Glutamatergic neuron (in vitro differentiated cells): Measurements from ENCODE around the gene CTTNBP2. TPM values are rescaled to one million over a fixed set of nuclear protein-coding genes. Genes with fewer than 3 reads are reported as not detected.

ENCODE experiments used
- DNase-seq: peaks from one replicate; pipeline ENCODE4 v3.0.0; 2022
- H3K27ac Mint-ChIP-seq: one replicate; pipeline ENCODE4 v1.8.0; 2020; ENCODE audit warnings: mild to moderate bottlenecking, mixed read lengths, inconsistent platforms; ENCODE audit not compliant: unreplicated experiment
- H3K27me3 Mint-ChIP-seq: one replicate; pipeline ENCODE4 v1.8.0; 2020; ENCODE audit warnings: mild to moderate bottlenecking, moderate library complexity, mixed read lengths, inconsistent platforms; ENCODE audit not compliant: unreplicated experiment
- H3K36me3 Mint-ChIP-seq: one replicate; pipeline ENCODE4 v1.8.0; 2020; ENCODE audit warnings: mild to moderate bottlenecking, mixed read lengths, inconsistent platforms; ENCODE audit not compliant: unreplicated experiment
- H3K4me1 Mint-ChIP-seq: one replicate; pipeline ENCODE4 v1.8.0; 2020; ENCODE audit warnings: mild to moderate bottlenecking, low read depth, mixed read lengths, inconsistent platforms; ENCODE audit not compliant: unreplicated experiment
- H3K4me3 Mint-ChIP-seq: one replicate; pipeline ENCODE4 v1.8.0; 2020; ENCODE audit warnings: mild to moderate bottlenecking, mixed read lengths, inconsistent platforms; ENCODE audit not compliant: unreplicated experiment
- H3K9me3 Mint-ChIP-seq: one replicate; pipeline ENCODE4 v1.8.0; 2020; ENCODE audit warnings: mild to moderate bottlenecking, moderate library complexity, mixed read lengths, inconsistent platforms; ENCODE audit not compliant: unreplicated experiment
- CTCF ChIP-seq: fragments of 200-600 bp; sonication (generic); IDR thresholded peaks from one replicate; pipeline ENCODE4 v1.5.0; 2021; ENCODE audit not compliant: partially characterized antibody, unreplicated experiment
- total RNA-seq: library from RNA; stranded (reverse); fragmentation: NEBNext Ultra II Directional; extraction: Animal tissue kit (Norgen Biotek cat#: 25700); gene quantifications from one replicate; pipeline ENCODE4 v1.2.1, GENCODE V29; 2021; ENCODE audit not compliant: unreplicated experiment

Gene CTTNBP2
- total RNA-seq, 1 donor from 2014 or later, result 22.2 TPM

GRCh38 chr7:117793976-117794375 is 79.3 kb downstream of the CTTNBP2 start:
- H3K27me3 Mint-ChIP-seq, result peaks cover 1% of the 10 kb centered on the region
- H3K27ac Mint-ChIP-seq, result no peak overlapping the region
- H3K36me3 Mint-ChIP-seq, result no peaks in the 10 kb centered on the region
- TF ChIP-seq CTCF, result no peak
- no peak overlapping the region for H3K4me3 Mint-ChIP-seq
- DNase-seq, result no peak
- H3K9me3 Mint-ChIP-seq, result peaks cover 3% of the 10 kb centered on the region
- H3K4me1 Mint-ChIP-seq, result peaks cover 26% of the 10 kb centered on the region

- H3K27ac Mint-ChIP-seq, result peak overlapping the region; percentile 59
- H3K9me3 Mint-ChIP-seq, result peaks cover 3% of the 10 kb centered on the region
- no peak for TF ChIP-seq CTCF
- no peak overlapping the region for H3K4me3 Mint-ChIP-seq
- H3K36me3 Mint-ChIP-seq, result no peaks in the 10 kb centered on the region
- H3K4me1 Mint-ChIP-seq, result peaks cover 25% of the 10 kb centered on the region
- no peak for DNase-seq
- H3K27me3 Mint-ChIP-seq, result peaks cover 1% of the 10 kb centered on the region
Measured at GRCh38 chr7:117793521-117793920, 79.7 kb downstream of the CTTNBP2 start.

GRCh38 chr7:117791877-117792780 is 81.1 kb downstream of the CTTNBP2 start:
- DNase-seq, result no peak
- Mint-ChIP-seq H3K36me3 (no peaks in the 10 kb centered on the region), H3K9me3 (peaks cover 3% of the 10 kb centered on the region), H3K4me3 (no peak overlapping the region), H3K27me3 (peaks cover 1% of the 10 kb centered on the region), H3K4me1 (peaks cover 21% of the 10 kb centered on the region), H3K27ac (no peak overlapping the region)
- TF ChIP-seq CTCF, result no peak

GRCh38 chr7:117790731-117791130 is 82.5 kb downstream of the CTTNBP2 start:
- H3K9me3 Mint-ChIP-seq, result peaks cover 3% of the 10 kb centered on the region
- peaks cover 1% of the 10 kb centered on the region for H3K27me3 Mint-ChIP-seq
- H3K4me3 Mint-ChIP-seq, result no peak overlapping the region
- no peak for TF ChIP-seq CTCF
- peaks cover 17% of the 10 kb centered on the region for H3K4me1 Mint-ChIP-seq
- no peaks in the 10 kb centered on the region for H3K36me3 Mint-ChIP-seq
- no peak overlapping the region for H3K27ac Mint-ChIP-seq
- no peak for DNase-seq

GRCh38 chr7:117790251-117790650 is 83.0 kb downstream of the CTTNBP2 start:
- no peak for TF ChIP-seq CTCF
- no peak for DNase-seq
- no peak overlapping the region for H3K4me3 Mint-ChIP-seq
- peak overlapping the region; percentile 62 for H3K27ac Mint-ChIP-seq
- H3K27me3 Mint-ChIP-seq, result peaks cover 1% of the 10 kb centered on the region
- peaks cover 3% of the 10 kb centered on the region for H3K9me3 Mint-ChIP-seq
- peaks cover 19% of the 10 kb centered on the region for H3K4me1 Mint-ChIP-seq
- H3K36me3 Mint-ChIP-seq, result no peaks in the 10 kb centered on the region
